Daoy (cell line): ENCODE measurements around the gene FTSJ3. TPM values are rescaled to one million over a fixed set of nuclear protein-coding genes. Genes with fewer than 3 reads are reported as not detected.

Source experiments
- DNase-seq: peaks from one replicate; pipeline ENCODE4 v3.0.0-alpha.2; 2015; ENCODE audit warnings: low read depth
- total RNA-seq: library from RNA; depleted of rRNA; stranded (reverse); fragments of >200 nt; shearing (Covaris generic); gene quantifications from 2 replicates; pipeline ENCODE4 v1.2.3, GENCODE V29; 2014

Gene FTSJ3
- total RNA-seq, 1 experiment from 2014 or later: 116 TPM

DNA sequence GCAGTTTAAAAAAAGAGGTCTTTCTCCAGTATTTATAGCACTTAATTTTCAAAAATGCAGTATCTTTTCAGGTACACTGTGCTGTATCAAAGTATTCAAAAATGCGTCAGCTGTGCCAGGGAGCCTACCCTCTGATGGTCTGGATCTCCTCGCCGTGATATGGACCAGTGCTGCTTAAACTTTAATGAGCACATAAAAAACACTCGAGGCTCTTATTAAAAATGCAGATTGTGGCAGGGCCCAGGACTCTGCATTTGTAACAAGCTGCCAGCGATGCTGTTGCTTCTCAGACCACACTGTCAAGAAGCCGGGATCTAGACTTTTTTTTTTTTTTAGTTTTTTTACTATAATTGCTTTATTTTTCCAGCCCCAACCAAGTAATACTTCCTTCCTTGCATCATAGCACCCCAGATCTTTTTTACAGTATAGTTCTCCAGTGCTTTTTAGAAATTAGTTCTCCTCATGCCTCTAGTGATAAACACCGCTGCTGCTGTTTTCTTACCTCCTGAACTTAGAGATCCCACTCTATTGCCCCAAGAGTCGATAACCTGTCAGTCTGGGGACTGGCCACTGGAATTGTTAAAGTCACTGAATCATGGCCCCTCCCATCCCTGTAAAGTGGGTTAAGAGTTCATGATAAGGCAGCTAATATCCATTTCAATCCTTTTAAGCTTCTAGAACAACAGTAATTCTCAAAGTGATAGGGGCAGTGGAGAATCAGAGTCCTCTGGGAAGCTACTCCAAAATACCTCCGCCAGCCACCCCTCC lies 16.6 kb upstream of the FTSJ3 start:
- no peak for DNase-seq

DNA sequence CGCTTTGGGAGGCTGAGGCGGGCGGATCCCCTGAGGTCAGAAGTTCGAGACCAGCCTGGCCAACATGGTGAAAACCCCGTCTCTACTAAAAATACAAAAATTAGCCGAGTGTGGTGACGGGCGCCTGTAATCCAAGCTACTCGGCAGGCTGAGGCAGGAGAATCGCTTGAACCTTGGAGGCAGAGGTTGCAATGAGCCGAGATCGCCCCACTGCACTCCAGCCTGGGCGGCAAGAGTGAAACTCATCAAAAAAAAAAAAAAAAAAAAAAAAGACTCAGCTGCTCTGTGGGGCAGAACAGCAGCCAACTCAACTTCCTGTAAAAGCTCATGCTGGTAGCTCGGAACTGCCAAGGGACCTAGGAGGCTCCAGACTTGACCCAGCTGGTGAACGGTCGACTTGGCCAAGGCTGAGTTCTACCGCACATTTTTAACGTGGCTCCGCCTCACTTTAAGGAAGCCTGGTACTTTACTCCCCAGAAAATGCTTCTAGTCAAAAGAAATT lies 16.0 kb upstream of the FTSJ3 start:
- DNase-seq: peak; percentile 82

DNA sequence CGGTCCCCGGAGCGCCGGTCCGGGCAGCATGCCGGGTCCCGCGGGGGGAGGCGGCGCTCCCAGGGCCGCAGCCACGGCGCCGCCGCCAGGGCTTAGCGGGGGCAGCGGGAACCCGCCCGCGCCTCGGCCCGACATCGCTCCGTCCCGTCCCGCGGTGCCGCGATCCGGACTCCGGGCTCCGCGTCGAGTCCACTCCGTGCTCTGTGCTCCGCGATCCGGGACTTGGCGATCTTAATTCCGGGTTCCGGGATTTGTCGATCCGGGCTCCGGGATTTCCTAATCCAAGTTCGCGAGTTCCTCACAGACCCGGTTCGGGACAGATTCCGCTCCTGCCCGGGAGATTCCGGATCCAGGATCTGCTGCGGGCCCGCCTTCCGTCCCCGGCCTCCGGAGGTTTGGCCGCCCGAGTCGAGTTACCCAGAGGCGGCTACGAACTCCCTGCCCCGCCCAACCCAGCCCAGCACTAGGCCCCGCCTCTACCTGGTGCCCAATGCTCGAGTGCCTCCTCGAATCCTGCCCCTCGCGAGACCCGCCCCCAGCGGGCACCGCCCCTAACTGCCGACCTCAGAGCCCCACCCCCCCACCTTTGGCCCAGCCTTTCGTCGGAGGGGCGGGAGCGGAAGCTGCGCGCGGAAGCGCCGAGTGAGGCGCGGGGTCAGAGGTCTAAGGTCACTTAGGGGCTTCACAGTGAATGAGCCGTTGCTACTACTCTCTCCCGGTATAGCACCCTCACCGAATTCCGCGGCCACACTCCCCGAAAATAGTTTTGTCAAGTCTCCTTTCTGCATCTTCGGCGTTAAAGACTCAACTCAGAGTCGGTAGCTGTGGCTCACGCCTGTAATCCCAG lies 15.3 kb upstream of the FTSJ3 start, which contains the start of gene SMARCD2:
Gene SMARCD2 (minus strand): TSS at position 146 of the 847 bp plus-strand sequence. CDS start 11 bp downstream, at position 135.
- DNase-seq: peak; percentile 99

DNA sequence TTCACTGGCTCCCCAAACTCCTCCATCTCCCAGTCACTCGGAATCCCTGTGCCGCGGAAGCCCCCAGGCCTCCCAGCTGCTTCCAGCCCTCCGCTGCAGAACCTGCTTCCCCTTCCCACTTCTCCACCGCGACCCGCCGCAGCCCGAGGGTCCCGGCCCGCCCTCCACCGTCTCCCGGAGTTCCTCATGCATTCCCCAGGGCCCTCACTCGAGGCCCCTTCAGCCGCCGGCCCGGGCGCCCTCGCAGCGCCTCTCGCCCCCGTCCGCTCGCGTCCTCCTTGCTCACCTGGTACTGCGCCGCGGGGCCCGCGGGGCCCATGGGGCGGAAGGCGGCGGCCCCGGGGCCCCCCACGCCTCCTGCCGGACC lies 14.7 kb upstream of the FTSJ3 start:
- DNase-seq: no peak

DNA sequence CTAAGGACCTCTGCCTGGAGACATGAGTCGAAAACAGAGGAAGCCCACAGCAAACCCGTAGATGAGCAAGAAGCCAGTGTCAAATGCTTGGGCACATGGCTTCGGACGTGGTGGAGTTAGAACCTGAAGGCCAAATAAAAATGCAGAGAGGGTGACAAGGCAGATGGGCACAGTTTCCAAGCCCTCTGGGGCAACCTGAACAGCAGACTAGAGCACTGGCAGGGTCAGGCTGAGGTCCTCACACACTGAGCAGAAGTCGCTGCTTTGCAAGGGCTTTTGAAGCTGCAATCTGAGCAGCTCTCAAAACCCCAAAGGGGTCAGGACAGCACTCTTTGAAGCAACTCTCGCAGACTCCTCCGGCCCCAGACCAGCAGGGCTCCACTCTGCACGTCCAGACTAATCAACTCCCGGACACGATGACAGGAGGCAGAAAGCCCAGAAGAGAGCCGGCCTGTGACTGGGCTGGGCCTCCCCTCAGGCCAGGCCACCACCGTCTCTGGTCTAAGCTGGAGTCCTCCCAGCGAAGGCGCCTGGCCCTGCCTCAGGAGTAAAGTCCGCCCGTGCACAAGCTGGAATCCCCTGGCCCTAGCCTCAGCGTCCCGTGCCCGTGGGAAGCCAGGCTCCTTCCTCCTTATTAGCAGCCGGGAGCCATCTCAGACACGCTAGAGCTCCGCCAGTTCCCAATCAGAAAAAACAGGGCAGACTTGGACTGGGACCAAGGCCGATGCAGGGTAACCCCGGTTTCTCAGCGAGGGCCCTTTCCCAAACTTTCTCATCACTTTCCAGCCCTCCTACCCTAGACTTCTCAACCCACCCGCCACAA lies 14.1 kb upstream of the FTSJ3 start:
- DNase-seq: peak; percentile 46

DNA sequence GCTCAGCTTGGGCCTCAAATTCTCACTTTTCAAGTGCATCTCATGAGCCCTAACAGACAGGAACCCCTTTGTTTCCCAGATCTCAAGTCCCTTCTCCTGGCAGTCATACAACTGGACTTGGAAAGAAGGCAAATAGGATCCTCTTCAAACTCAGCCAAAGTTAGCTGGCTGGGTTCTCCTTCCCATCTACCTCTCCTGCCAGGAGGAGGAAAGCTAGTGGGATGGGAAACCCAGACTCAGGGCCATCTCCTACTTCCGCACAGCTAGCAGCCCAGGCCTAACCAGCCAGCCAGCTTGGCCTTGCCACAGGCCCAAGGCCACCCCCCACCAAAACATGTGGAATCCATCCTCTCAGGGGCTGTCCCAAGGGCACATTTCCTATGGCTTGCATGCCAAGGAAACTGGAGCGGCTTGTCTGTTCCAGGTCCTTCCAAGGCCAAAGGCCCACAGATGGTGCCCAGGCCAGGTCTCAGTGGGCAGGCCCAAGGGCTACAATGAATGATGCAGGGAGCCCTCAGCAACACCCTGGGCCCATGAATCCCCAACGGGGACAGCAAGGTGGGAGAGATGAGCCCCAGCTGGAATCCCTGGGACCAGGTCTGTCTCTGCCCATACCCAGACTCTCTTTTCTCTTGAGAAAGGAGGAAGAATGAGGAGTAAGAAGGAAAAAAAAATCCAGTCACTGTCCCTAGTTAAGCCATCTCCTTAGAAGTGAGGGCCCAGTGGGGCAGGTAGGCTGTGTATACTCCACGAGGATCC lies 13.3 kb upstream of the FTSJ3 start:
- DNase-seq: no peak

DNA sequence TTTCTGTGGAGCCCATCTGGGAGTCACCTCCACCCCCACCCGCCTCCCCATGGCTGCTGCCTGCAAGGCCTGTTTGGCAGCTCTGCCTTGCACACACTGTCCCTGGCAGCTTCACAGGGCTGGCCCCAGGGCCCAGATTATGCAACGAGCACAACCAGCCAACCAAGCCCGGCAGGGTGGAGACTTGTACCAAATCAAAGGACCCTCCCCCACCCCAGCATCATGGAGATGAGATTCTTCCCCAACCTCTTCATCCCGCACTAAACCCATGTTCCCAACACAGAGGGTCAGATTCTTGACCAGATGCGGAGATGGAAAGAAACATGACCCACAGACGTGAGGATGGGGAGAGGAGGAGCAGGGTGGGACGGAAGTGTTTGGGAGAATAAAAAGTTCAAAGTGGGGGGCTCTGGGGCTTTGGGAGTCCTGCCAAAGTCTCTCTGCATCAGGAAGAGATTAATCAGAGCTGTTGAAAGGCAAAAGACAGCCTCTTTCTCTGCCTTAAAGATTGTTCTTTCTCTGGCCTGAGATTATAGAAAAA lies 11.2 kb upstream of the FTSJ3 start:
- DNase-seq: no peak

DNA sequence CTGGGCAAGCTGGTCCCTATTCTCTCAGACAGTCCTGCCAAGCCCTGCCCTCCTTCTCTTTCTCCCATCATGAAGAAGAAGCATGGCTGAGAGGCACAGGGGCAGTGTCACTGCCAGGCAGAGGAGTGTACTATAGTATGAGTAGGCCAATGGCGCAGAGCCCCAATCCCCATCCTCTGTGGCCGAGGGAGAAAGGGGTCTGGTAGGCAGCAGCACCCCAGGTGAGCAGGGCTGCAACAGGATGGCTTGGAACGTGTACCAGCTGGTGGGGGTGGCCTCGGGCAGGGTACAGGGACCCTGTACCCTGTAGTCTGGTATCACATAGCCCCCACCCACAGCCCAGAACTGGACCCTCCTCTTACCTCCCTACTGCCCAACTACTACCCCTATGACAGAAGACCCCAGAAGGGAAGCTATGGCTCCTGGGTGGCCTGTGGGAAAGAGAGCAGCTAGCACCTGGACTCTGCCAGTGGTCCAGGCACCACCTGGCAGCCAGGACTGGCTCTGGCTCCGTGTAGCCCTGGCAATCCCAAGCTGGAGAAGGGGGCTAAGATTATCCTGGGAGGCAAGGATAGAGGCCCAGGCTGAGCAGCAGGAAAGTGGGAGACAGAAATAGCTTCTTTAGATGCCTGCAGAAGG lies 10.6 kb upstream of the FTSJ3 start:
- no peak for DNase-seq

DNA sequence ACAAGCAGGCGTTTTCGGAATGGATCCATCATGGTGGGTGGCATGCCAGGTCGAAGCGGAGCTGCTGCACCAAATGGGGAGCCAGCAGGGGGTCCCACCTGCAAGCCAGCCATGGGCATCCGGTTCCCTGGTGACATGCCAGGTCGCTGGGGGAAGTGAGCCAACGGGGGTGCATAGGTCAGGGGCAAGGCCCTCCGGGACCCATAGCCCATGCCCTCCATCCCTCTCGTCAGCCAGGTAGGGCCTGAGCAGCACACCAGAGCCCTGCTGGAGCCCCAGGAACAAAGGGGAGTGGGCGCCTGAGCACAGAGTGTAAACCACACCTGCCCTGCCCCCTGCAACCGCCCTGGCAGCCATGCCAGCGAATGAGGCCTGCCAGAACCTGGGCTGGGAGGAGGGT lies 10.0 kb upstream of the FTSJ3 start:
- DNase-seq: no peak

DNA sequence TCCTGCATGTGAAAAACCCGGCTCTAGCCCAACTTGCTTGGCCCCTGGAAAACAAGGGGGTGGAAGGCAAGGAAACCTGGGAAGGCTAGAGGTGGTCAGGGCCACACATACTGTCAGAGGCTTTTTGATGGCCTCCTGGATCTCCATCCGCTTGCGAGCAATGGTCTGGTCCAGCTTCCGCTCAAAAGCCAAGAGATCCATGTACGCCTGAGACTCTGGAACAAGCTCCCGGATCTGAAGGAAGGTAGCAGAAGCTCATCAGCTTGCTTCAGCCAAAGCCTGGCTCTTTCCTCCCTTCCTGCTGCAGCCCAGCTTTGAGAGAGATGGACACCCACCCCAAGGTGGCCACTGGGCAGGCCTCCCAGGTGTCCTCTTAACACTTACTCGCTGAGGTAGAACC lies 9.3 kb upstream of the FTSJ3 start:
- no peak for DNase-seq

DNA sequence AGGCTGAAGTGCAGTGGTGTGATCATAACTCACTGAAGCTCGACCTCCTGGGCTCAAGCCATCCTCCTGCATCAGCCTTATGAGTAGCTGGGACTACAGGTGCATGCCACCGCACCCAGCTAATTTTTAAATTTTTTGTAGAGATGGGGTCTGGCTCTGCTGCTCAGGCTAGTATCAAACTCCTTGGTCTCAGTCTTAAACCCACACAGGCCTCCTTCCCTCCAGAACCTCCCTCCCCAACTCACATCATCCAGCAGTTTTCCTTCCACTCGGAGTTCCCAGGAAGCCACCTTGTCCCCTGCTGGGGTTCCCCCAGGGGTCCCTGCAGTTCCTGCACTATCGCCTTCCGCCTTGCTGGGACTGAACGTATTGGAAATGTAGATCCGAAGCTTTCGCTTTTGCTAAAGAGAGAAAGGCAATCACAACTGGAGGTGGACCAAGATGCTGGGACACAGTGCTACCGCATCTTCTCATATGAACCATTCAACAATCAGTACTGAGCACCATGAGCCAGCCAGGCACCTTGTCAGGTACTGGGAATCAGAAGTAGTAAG lies 7.8 kb upstream of the FTSJ3 start:
- no peak for DNase-seq

DNA sequence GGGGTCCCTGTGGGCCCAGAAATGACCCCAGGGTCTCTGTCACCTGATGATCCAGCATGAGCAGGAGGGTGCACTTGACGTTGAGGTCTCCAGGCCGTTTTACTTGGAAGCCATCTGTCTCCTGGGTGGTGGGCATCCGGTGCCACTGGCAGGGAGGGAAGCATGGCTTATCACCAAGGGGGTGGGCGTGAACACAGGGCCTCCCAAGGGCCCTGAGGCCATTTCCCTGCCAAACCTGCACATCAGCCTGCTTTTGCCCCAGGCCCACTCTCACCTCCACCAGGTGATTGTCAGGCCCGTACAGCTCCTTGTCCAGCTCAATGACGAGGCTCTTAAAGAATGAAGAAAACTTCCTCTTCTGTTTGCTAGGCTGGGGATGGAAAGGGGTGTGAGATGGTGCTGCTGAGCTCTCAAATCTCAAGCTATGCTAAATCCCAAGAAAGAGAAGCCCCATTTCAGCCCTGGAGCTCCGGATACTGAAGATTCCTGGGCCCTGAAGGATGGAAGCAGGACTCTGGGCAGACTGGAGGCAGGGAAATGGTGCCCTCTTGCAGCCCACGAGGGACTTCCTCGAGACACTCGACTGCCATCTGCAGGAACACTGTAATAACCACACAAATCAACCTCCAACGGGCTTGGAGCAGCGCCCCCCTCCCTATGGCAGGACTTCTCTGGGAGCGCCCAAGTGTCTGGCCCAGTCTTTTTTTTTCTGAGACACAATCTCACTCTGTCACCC lies 7.1 kb upstream of the FTSJ3 start:
- DNase-seq: peak; percentile 90

DNA sequence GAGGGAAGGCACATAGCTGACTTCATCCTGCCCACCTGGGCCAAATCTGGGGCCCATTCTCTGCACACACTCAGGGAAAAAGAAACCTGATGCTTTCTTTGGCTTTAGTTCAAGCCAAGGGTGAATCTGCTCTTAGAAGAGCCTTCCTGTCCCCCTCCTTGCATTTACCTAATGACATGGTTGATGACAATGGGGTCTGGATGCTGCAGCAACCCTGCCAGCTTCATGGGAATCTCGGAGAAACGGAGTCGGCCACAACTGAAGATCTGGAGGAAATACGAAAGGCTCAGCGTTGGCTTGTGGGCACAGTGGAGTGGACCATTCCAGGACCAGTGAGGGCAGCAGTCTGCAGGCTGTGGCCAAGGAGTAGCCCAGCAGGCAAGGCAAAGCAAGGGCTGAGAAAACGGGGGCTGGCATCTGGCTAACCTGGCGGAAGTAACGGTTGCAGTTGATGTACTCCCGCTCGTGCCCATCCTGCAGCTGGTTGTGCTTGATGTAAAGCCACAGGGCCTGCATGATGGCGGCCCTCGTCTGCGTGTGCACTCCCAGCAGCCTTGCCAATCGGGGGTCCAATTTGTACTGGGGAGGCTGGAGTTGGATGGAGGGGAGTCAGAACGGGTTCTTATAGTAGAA lies 6.4 kb upstream of the FTSJ3 start:
- no peak for DNase-seq

DNA sequence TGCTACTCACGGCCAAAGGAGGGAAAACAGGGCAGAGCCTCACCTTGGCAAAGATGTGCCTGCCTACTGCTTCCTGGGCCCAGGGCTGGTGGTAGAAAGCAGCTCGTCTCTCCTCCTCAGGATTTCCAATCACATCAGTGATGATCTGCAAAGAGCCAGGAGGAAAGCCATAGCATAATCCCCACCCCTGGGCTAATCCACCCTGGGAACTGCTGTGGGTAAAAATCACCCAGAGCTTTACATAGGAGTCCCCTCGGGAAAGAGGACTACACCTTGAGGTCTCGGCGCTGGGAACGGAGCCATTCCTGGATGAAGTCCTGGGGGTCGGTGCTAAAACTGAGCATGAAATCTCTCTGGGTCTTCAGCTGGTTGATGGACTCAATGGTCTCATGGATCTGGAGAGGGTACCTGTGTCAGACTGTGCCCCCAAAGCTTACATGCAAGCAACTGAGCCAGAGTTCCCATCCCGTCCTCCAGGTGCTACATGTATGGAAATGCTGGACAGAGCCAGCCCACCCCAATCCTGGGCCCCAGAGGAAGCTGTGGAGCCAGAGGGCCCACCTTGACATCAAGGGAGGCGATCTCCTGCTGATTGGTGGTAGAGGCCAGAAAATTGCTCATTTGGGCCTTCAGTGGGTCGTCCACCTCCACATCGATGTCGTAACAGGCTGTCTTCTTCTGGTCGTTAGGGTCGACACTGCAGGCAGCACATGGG lies 5.7 kb upstream of the FTSJ3 start:
- no peak for DNase-seq

DNA sequence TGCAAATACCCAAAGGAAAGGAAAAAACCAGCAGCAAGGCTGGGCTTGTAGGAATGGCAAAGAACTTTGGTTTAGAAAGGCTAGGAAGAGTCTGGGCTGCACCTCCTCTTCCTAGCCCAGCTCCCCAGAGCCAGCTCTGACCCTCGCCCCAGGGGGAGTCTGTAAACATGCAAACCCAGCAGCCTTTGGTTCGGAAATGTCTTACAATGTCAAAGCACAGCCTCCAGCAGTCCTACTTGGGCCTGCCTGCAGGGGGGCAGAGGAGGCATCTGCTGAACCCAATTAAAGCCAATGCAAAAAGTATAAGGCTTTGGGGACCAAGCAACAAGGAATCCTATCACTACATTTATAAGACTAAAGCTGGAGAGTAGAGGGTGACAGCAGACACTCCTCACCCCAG lies 5.0 kb upstream of the FTSJ3 start:
- no peak for DNase-seq

DNA sequence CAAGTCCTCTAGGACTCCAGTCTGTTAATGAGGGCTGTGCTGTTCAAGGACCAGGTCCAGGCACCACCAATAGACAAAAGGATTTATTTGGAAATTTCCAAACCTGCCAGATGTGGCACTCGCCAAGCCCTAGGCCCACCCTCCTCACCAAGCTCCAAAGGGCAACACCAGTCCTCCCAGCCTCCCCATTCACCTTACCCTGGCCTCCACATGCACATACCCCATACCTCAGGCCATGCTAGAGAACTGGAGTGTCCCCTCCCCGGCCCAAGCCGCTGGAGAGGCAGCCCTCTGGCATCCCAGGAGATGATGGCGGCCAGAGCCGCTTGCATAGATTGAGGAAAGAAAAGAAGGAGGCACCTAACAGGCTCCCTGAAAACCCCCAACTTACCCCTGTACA lies 4.6 kb upstream of the FTSJ3 start:
- DNase-seq: no peak

DNA sequence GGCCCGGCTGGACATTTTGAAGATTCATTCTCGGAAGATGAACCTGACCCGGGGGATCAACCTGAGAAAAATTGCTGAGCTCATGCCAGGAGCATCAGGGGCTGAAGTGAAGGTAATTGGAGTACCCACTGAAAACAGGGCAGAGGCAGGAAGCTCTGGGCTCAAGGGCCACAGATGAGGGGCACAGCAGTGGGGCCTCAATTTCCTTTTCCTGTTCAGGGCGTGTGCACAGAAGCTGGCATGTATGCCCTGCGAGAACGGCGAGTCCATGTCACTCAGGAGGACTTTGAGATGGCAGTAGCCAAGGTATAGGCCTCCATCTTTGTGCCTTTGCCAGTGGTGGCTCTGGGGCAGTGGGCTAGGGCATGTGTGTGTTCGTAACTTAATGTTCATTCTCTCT lies 4.0 kb upstream of the FTSJ3 start:
- DNase-seq: no peak

DNA sequence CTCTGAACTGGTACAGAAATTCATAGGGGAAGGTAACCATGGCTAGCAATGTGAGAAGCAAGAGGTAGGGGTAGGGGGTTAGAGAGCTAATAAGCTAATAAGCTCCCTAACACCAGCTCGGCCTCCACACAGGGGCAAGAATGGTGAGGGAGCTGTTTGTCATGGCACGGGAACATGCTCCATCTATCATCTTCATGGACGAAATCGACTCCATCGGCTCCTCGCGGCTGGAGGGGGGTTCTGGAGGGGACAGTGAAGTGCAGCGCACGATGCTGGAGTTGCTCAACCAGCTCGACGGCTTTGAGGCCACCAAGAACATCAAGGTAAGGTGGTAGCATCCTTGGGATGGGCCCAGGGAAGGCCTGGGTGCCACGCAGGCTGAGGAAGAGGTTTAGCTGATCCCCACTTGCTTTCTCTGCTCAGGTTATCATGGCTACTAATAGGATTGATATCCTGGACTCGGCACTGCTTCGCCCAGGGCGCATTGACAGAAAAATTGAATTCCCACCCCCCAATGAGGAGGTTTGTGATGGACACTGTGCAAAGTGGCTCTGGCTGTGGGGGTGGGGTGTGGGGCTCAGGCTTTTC lies 3.5 kb upstream of the FTSJ3 start:
- DNase-seq: no peak
